ENCODE measurements around the gene KRTAP10-2.
"Not testable (repeated sequence)": the region's sequence is repeated elsewhere in the genome, so short reads cannot be mapped to it uniquely, and the experiment has no call there.

Gene KRTAP10-2

GRCh38 chr21:44568261-44568660 is 17.0 kb upstream of the KRTAP10-2 start:
- DNase-seq (ENCODE audit: low read depth in 3 of 3), result no peak

DNA sequence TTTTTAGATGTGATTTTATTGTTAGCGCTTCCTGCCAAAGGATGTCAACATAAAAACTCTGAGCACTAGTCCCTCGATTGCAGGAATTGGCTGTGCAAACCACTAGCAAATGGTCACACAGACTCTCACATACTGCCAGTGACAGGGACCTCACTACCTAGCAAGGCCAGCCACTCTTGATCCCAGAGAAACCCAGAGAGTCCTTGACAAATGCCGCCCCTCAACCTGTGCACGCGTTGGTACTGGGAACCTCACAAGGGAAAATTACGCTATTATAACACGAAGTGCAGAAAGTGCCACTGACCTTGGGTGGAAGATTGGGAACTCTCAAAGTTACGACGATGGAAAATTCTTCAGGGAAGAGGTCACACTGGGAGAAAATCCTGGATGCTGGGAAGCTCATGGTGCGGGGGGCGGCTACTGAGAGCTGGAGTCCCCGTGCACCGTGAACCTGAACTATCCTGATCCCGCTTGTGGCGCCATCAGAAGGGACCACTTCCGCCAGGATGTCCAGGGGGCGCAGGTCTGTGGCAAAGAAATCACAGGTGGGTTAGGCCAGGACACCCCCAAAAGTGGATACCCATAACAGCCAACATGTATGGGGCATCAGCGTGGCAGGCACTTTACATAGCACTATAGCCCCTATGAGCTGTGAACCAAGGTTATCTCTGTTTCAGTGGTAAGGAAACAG is 16.3 kb upstream of the KRTAP10-2 start:
- no peak for DNase-seq (ENCODE audit: low read depth in 3 of 3)

DNA sequence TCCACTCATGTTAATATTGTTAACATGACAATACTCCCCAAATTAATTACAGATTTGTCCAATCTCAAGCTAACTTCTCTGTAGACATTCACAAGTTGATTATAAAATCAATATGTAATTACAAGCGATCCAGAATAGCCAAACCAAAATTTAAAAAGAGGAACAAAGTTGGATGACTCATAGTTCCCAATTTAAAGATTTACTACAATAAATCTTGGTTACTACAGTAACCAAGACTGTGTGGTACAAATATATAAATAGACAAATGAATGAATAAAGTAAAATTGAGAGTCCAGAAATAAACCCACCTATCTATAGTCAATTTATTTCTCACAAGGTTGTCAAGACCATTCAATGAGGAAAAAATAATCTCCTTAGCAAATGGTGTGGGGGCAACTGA is 15.1 kb upstream of the KRTAP10-2 start:
- DNase-seq (ENCODE audit: low read depth in 3 of 3), result no peak

- no peak for DNase-seq (ENCODE audit: low read depth in 3 of 3)
Measured at GRCh38 chr21:44564886-44565598, 13.7 kb upstream of the KRTAP10-2 start.

GRCh38 chr21:44564099-44564498 is 12.8 kb upstream of the KRTAP10-2 start:
- DNase-seq (ENCODE audit: low read depth in 3 of 3), result no peak

- no peak for DNase-seq (ENCODE audit: low read depth in 3 of 3)
Measured at GRCh38 chr21:44558695-44559094, 7.4 kb upstream of the KRTAP10-2 start, which contains the start of gene KRTAP10-3. KRTAP10-3 (minus strand) TSS chr21:44558795; CDS start chr21:44558715, 80 bp downstream.

DNA sequence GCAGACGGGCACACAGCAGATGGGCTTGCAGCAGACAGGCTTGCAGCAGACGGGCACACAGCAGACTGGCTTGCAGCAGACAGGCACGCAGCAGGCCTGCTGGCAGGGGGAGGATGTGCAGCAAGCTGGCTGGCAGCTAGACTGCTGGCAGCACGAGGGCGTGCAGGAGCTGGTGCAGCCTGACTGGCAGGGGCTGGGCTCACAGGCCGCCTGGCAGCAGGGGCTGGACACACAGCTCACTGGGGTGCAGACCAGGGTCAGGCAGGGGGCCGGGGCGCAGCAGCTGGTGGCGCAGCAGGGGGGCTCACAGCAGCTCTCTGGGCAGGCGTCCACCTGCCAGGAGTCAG is 7.0 kb upstream of the KRTAP10-2 start:
- DNase-seq (ENCODE audit: low read depth in 3 of 3), result not testable (repeated sequence)

DNA sequence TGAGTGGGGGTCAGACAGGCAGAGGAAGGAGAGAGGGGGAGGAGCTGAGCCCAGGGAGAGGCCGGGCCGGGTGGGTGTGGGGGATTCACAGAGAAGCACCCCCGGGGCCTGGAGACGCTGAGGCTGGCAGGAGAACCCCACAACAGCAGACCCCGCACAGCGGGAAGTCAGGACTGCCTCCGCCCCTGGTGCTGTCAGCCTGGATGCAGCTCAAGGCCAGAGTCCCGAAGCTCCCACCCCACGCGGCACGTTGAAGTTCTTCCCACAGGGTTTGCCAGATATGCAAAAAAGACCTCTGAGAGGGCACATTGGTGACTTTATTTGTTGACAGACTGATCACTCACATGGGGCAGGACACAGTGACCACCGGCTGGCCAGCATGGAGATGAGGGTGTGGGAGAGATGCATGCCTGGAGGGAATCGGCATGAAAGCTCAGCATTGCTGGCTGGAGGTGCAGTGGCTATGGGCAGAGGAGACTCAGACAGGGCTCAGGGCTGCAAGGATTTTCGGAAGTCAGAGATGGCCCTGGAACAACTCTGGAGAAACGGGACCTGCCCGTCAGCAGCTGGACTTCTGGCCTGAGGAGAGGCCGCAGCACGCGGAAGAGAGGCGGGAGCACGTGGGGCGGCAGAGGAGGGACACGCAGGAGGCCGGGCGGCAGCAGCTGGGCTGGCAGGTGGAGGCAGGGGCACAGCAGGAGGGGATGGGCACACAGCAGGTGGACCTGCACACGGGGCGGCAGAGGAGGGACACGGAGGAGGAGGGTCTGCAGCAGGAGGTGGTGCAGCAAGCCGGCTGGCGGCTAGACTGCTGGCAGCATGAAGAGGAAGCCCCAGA is 6.4 kb upstream of the KRTAP10-2 start:
- no peak for DNase-seq (ENCODE audit: low read depth in 3 of 3)

DNA sequence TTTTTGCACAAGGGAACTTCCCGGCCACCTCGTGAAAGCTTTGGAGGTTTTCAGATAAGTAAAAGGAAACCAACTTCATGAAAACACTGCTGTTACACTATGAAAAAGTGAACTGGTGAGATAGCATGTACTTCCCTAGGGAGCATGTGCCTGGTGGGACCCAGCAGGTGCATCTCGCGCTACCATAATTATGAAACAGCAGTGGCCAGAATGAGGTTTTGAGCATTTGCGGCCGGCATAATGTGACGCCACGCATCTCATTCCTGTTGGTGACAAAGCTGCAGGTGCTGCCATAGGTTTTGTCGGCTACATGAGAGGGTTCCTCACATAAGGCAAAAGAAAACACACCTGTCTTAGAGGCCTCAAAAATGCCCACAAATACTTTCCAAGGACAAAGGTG is 5.6 kb upstream of the KRTAP10-2 start:
- no peak for DNase-seq (ENCODE audit: low read depth in 3 of 3)

- DNase-seq (ENCODE audit: low read depth in 3 of 3), result no peak
Measured at GRCh38 chr21:44555200-44555875, 4.0 kb upstream of the KRTAP10-2 start.

GRCh38 chr21:44552681-44553080 is 1.4 kb upstream of the KRTAP10-2 start:
- DNase-seq (ENCODE audit: low read depth in 3 of 3), result no peak

DNA sequence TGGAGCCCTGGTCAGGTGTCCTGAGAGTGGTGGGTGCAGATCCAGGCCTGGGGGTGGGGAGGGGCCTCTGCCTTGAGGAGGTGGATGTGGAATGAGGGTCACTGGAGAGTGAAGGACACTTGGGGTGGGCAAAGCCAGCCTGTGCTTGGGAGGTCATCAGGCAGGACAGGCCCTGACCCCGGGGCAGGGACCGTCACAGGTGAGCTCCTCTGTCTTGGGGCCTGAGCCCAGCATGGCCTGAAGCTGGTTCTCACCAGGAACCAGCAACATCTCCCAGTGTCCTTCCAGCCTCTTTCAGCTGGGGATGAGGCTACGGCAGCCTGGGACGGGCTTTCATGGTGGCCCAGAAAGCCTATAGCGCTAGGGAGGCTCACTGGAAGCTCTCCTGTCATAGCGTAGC is 831 bp upstream of the KRTAP10-2 start:
- no peak for DNase-seq (ENCODE audit: low read depth in 3 of 3)

- no peak for DNase-seq (ENCODE audit: low read depth in 3 of 3)
Measured at GRCh38 chr21:44550807-44551206, 498 bp downstream of the KRTAP10-2 start.

- not testable (repeated sequence) for DNase-seq (ENCODE audit: low read depth in 3 of 3)
Measured at GRCh38 chr21:44550285-44550684, 1.0 kb downstream of the KRTAP10-2 start.

- DNase-seq (ENCODE audit: low read depth in 3 of 3), result no peak
Measured at GRCh38 chr21:44549525-44550211, 1.6 kb downstream of the KRTAP10-2 start.

DNA sequence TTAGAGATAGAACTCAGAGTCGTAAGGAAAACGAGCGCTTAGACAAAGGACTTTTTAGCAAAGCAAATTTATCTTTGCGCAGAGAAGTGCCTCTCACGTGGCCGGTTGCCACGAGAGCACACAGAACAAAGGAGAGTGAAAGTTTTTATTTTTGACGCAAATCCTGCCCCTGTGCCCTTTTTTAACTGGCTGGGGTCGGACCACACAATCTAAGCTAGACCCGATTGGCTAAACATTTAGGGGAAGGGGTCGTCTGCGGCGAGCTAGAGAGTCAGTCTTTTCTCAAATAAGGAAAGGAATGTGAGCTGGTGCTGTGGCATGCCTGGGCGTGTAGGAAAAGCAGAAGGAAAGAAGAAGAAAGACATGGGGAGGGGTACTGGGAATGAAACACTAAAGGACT is 2.4 kb downstream of the KRTAP10-2 start:
- DNase-seq (ENCODE audit: low read depth in 3 of 3), result no peak

GRCh38 chr21:44548381-44548780 is 2.9 kb downstream of the KRTAP10-2 start:
- DNase-seq (ENCODE audit: low read depth in 3 of 3), result no peak

DNA sequence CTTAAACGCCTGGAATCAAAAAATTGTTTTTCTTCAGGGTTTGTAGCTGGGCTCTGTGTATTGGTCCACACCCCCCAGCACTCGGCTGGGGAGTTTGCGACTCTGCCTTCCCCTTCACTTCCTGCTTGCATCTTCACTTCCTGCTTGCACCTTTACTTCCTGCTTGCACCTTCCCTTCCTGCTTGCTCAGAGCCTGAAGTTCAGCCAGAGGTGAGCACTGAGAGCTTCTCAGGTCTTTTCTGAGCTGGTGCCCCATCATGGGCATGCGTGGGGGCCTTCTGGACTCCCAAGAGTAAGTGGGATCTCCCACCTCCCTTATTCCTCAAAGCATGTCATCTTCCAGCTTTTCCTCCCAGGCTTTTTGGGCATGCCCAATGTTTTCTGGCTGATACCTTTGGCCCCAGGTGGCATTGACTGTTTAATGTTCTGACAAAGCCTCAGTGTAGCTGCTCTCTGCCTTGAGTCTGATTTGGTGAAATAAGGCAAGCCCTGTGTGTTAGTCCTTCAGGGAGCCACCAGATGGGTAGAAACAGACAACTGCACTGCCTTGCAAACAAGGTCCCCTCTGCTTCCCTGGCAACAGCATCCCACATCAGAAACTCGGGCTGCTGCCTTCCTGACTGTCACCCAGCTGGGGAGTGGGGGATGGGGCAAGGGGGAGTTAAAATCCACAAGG is 3.5 kb downstream of the KRTAP10-2 start:
- peak in 1 of 3 experiments; percentile 6 for DNase-seq (ENCODE audit: low read depth in 3 of 3)

DNA sequence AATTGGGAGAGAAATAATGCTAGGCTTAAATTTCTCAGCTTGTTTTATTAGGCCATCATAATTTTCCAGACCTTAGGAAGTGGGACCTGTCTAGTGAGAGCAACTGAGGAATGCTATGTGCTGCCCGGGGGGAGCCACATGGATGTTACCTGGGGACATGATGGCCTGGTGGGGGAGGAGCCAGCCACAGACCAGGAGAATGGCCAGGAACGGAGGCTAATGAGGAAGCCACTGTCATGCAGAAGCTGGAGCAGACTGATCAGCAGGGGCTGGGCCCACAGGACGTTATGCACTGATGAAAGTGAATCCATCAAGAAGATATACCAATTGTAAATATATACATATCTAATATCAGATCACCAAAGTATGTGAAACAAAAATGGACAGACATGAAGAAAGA is 6.7 kb downstream of the KRTAP10-2 start:
- DNase-seq (ENCODE audit: low read depth in 3 of 3), result no peak

DNA sequence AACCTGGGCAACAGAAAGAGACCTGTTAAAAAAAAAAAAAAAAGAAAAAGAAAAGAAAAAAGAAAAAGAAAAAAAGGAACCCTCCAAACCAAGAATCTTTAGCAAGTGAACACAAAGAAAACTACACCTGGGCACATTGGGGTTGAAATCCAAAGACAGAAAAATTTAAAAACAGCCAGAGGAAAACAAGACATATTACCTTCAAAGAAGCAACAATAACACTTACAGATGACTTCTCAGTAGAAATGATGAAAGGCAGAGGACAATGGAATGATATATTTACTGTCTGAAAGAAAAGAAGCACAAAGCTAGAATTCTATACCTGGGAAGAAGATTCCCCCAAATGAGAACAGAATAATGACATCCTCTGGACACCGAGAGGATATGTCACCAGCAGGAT is 8.6 kb downstream of the KRTAP10-2 start:
- no peak for DNase-seq (ENCODE audit: low read depth in 3 of 3)
